Measurements from ENCODE around the gene SAMM50.

Gene SAMM50

GRCh38 chr22:43975041-43975440 lies 19.8 kb downstream of the SAMM50 start:
- ChIA-PET CTCF (interaction anchor here (0.6 to 3.4 kb wide), 3 partner anchors 18 to 194 kb away, joined by 3 to 10 read pairs (median 3); no protein-coding TSS in a partner anchor), POLR2A (no interaction called here)
- H3K9me3 ChIP-seq (ENCODE audit: control extremely low read depth in 1 of 5, control insufficient read depth in 4 of 5, insufficient read depth in 2 of 5, low read depth in 1 of 5, low read length in 4 of 5), result no peaks in the 10 kb centered on the region
- 40% methylated on average over 1 of the region's 4 CpGs for WGBS (ENCODE audit: insufficient coverage)
- H3K27ac ChIP-seq (ENCODE audit: insufficient read depth in 1 of 2, low read depth in 1 of 2, low read length in 2 of 2, poor library complexity in 1 of 2, severe bottlenecking in 2 of 2), result no peak overlapping the region
- no peak for DNase-seq
- peaks cover 13 to 89% (median 71%) of the 10 kb centered on the region in 4 experiments for H3K36me3 ChIP-seq (ENCODE audit: control insufficient read depth in 4 of 4, insufficient read depth in 4 of 4, low read length in 3 of 4)
- H3K27me3 ChIP-seq (replicated peaks in 2 of 5; ENCODE audit: control insufficient read depth in 4 of 5, insufficient read depth in 5 of 5, low read length in 4 of 5), result no peaks in the 10 kb centered on the region
- H3K4me3 ChIP-seq (ENCODE audit: control insufficient read depth in 1 of 7, extremely low read depth in 1 of 7, insufficient read depth in 4 of 7, low read depth in 2 of 7, low read length in 6 of 7), result no peak overlapping the region
- no peaks in the 10 kb centered on the region for H3K4me1 ChIP-seq (ENCODE audit: control extremely low read depth in 1 of 4, control insufficient read depth in 4 of 4, insufficient read depth in 4 of 4, low read length in 3 of 4)

GRCh38 chr22:43976861-43977795 lies 21.9 kb downstream of the SAMM50 start:
- no peak for DNase-seq
- ChIA-PET CTCF (interaction anchor here (0.6 to 3.4 kb wide), 3 partner anchors 16 to 983 kb away, joined by 3 to 12 read pairs (median 10); no protein-coding TSS in a partner anchor), POLR2A (no interaction called here)
- no peaks in the 10 kb centered on the region for H3K4me1 ChIP-seq (ENCODE audit: control extremely low read depth in 1 of 4, control insufficient read depth in 4 of 4, insufficient read depth in 4 of 4, low read length in 3 of 4)
- H3K9me3 ChIP-seq (ENCODE audit: control extremely low read depth in 1 of 5, control insufficient read depth in 4 of 5, insufficient read depth in 2 of 5, low read depth in 1 of 5, low read length in 4 of 5), result no peaks in the 10 kb centered on the region
- no peak overlapping the region for H3K4me3 ChIP-seq (ENCODE audit: control insufficient read depth in 1 of 7, extremely low read depth in 1 of 7, insufficient read depth in 4 of 7, low read depth in 2 of 7, low read length in 6 of 7)
- no peak overlapping the region for H3K27ac ChIP-seq (ENCODE audit: insufficient read depth in 1 of 2, low read depth in 1 of 2, low read length in 2 of 2, poor library complexity in 1 of 2, severe bottlenecking in 2 of 2)
- H3K27me3 ChIP-seq (replicated peaks in 2 of 5; ENCODE audit: control insufficient read depth in 4 of 5, insufficient read depth in 5 of 5, low read length in 4 of 5), result no peaks in the 10 kb centered on the region
- H3K36me3 ChIP-seq (ENCODE audit: control insufficient read depth in 4 of 4, insufficient read depth in 4 of 4, low read length in 3 of 4), result peaks cover 14 to 99% (median 74%) of the 10 kb centered on the region in 4 experiments
- 96% methylated on average over 14 of the region's 19 CpGs for WGBS (ENCODE audit: insufficient coverage)

- H3K36me3 ChIP-seq (ENCODE audit: control insufficient read depth in 4 of 4, insufficient read depth in 4 of 4, low read length in 3 of 4), result peaks cover 13 to 95% (median 72%) of the 10 kb centered on the region in 4 experiments
These were observed 23.3 kb downstream of the SAMM50 start for GRCh38 chr22:43978558-43978957.

GRCh38 chr22:43980579-43980978 lies 25.3 kb downstream of the SAMM50 start:
- Histone ChIP-seq H3K27me3 (replicated peaks in 2 of 5; ENCODE audit: control insufficient read depth in 4 of 5, insufficient read depth in 5 of 5, low read length in 4 of 5) (no peaks in the 10 kb centered on the region), H3K4me1 (ENCODE audit: control extremely low read depth in 1 of 4, control insufficient read depth in 4 of 4, insufficient read depth in 4 of 4, low read length in 3 of 4) (no peaks in the 10 kb centered on the region), H3K4me3 (ENCODE audit: control insufficient read depth in 1 of 7, extremely low read depth in 1 of 7, insufficient read depth in 4 of 7, low read depth in 2 of 7, low read length in 6 of 7) (no peak overlapping the region), H3K36me3 (ENCODE audit: control insufficient read depth in 4 of 4, insufficient read depth in 4 of 4, low read length in 3 of 4) (peaks cover 18 to 89% (median 66%) of the 10 kb centered on the region in 4 experiments), H3K27ac (ENCODE audit: insufficient read depth in 1 of 2, low read depth in 1 of 2, low read length in 2 of 2, poor library complexity in 1 of 2, severe bottlenecking in 2 of 2) (no peak overlapping the region), H3K9me3 (ENCODE audit: control extremely low read depth in 1 of 5, control insufficient read depth in 4 of 5, insufficient read depth in 2 of 5, low read depth in 1 of 5, low read length in 4 of 5) (no peaks in the 10 kb centered on the region)
- POLR2A ChIA-PET, result no interaction called here
- CTCF ChIA-PET, result interaction anchor here (0.8 to 1.5 kb wide), 3 partner anchors 10 to 105 kb away, joined by 3 to 4 read pairs (median 4); no protein-coding TSS in a partner anchor
- WGBS (ENCODE audit: insufficient coverage), result 99% methylated on average over 7 of the region's 7 CpGs
- DNase-seq, result no peak

More at GRCh38 chr22:43978558-43978957, 23.3 kb downstream of the SAMM50 start:
- ChIA-PET CTCF (interaction anchor here (1.0 to 2.9 kb wide), 2 partner anchors 15 to 107 kb away, joined by 3 to 12 read pairs; no protein-coding TSS in a partner anchor), POLR2A (no interaction called here)
- H3K9me3 ChIP-seq (ENCODE audit: control extremely low read depth in 1 of 5, control insufficient read depth in 4 of 5, insufficient read depth in 2 of 5, low read depth in 1 of 5, low read length in 4 of 5), result no peaks in the 10 kb centered on the region
- no peak overlapping the region for H3K4me3 ChIP-seq (ENCODE audit: control insufficient read depth in 1 of 7, extremely low read depth in 1 of 7, insufficient read depth in 4 of 7, low read depth in 2 of 7, low read length in 6 of 7)
- WGBS (ENCODE audit: insufficient coverage), result 100% methylated on average over 3 of the region's 4 CpGs
- no peaks in the 10 kb centered on the region for H3K27me3 ChIP-seq (replicated peaks in 2 of 5; ENCODE audit: control insufficient read depth in 4 of 5, insufficient read depth in 5 of 5, low read length in 4 of 5)
- H3K4me1 ChIP-seq (ENCODE audit: control extremely low read depth in 1 of 4, control insufficient read depth in 4 of 4, insufficient read depth in 4 of 4, low read length in 3 of 4), result no peaks in the 10 kb centered on the region
- H3K27ac ChIP-seq (ENCODE audit: insufficient read depth in 1 of 2, low read depth in 1 of 2, low read length in 2 of 2, poor library complexity in 1 of 2, severe bottlenecking in 2 of 2), result no peak overlapping the region
- no peak for DNase-seq

- WGBS (ENCODE audit: insufficient coverage), result 99% methylated on average over 17 of the region's 17 CpGs
- no peak for DNase-seq
- H3K4me1 ChIP-seq (ENCODE audit: control extremely low read depth in 1 of 4, control insufficient read depth in 4 of 4, insufficient read depth in 4 of 4, low read length in 3 of 4), result no peaks in the 10 kb centered on the region
- no peaks in the 10 kb centered on the region for H3K27me3 ChIP-seq (replicated peaks in 2 of 5; ENCODE audit: control insufficient read depth in 4 of 5, insufficient read depth in 5 of 5, low read length in 4 of 5)
- H3K9me3 ChIP-seq (ENCODE audit: control extremely low read depth in 1 of 5, control insufficient read depth in 4 of 5, insufficient read depth in 2 of 5, low read depth in 1 of 5, low read length in 4 of 5), result no peaks in the 10 kb centered on the region
- ChIA-PET CTCF (interaction anchor here (0.8 to 1.5 kb wide), 3 partner anchors 10 to 105 kb away, joined by 3 to 4 read pairs (median 4); no protein-coding TSS in a partner anchor), POLR2A (no interaction called here)
- peaks cover 18 to 89% (median 63%) of the 10 kb centered on the region in 4 experiments for H3K36me3 ChIP-seq (ENCODE audit: control insufficient read depth in 4 of 4, insufficient read depth in 4 of 4, low read length in 3 of 4)
- no peak overlapping the region for H3K4me3 ChIP-seq (ENCODE audit: control insufficient read depth in 1 of 7, extremely low read depth in 1 of 7, insufficient read depth in 4 of 7, low read depth in 2 of 7, low read length in 6 of 7)
- H3K27ac ChIP-seq (ENCODE audit: insufficient read depth in 1 of 2, low read depth in 1 of 2, low read length in 2 of 2, poor library complexity in 1 of 2, severe bottlenecking in 2 of 2), result no peak overlapping the region
These were observed 25.8 kb downstream of the SAMM50 start for GRCh38 chr22:43980996-43981395.

GRCh38 chr22:43983808-43984207 lies 28.6 kb downstream of the SAMM50 start:
- CTCF ChIA-PET, result interaction anchor here (2.6 kb wide), 1 partner anchor 102 kb away, joined by 8 read pairs; no protein-coding TSS in a partner anchor
- POLR2A ChIA-PET, result no interaction called here
- 100% methylated on average over 15 of the region's 16 CpGs for WGBS (ENCODE audit: insufficient coverage)
- Histone ChIP-seq H3K36me3 (ENCODE audit: control insufficient read depth in 4 of 4, insufficient read depth in 4 of 4, low read length in 3 of 4) (peaks cover 14 to 83% (median 50%) of the 10 kb centered on the region in 4 experiments), H3K4me1 (ENCODE audit: control extremely low read depth in 1 of 4, control insufficient read depth in 4 of 4, insufficient read depth in 4 of 4, low read length in 3 of 4) (no peaks in the 10 kb centered on the region), H3K27ac (ENCODE audit: insufficient read depth in 1 of 2, low read depth in 1 of 2, low read length in 2 of 2, poor library complexity in 1 of 2, severe bottlenecking in 2 of 2) (no peak overlapping the region), H3K4me3 (ENCODE audit: control insufficient read depth in 1 of 7, extremely low read depth in 1 of 7, insufficient read depth in 4 of 7, low read depth in 2 of 7, low read length in 6 of 7) (no peak overlapping the region), H3K27me3 (replicated peaks in 2 of 5; ENCODE audit: control insufficient read depth in 4 of 5, insufficient read depth in 5 of 5, low read length in 4 of 5) (no peaks in the 10 kb centered on the region), H3K9me3 (ENCODE audit: control extremely low read depth in 1 of 5, control insufficient read depth in 4 of 5, insufficient read depth in 2 of 5, low read depth in 1 of 5, low read length in 4 of 5) (no peaks in the 10 kb centered on the region)
- DNase-seq, result no peak

GRCh38 chr22:43985532-43985931 lies 30.3 kb downstream of the SAMM50 start:
- 86% methylated on average over 5 of the region's 12 CpGs for WGBS (ENCODE audit: insufficient coverage)
- Histone ChIP-seq H3K4me3 (ENCODE audit: control insufficient read depth in 1 of 7, extremely low read depth in 1 of 7, insufficient read depth in 4 of 7, low read depth in 2 of 7, low read length in 6 of 7) (no peak overlapping the region), H3K27ac (ENCODE audit: insufficient read depth in 1 of 2, low read depth in 1 of 2, low read length in 2 of 2, poor library complexity in 1 of 2, severe bottlenecking in 2 of 2) (no peak overlapping the region), H3K36me3 (ENCODE audit: control insufficient read depth in 4 of 4, insufficient read depth in 4 of 4, low read length in 3 of 4) (peaks cover 20 to 81% (median 52%) of the 10 kb centered on the region in 4 experiments), H3K4me1 (ENCODE audit: control extremely low read depth in 1 of 4, control insufficient read depth in 4 of 4, insufficient read depth in 4 of 4, low read length in 3 of 4) (no peaks in the 10 kb centered on the region), H3K27me3 (replicated peaks in 2 of 5; ENCODE audit: control insufficient read depth in 4 of 5, insufficient read depth in 5 of 5, low read length in 4 of 5) (no peaks in the 10 kb centered on the region), H3K9me3 (ENCODE audit: control extremely low read depth in 1 of 5, control insufficient read depth in 4 of 5, insufficient read depth in 2 of 5, low read depth in 1 of 5, low read length in 4 of 5) (no peaks in the 10 kb centered on the region)
- no peak for DNase-seq
- POLR2A ChIA-PET, result interaction anchor here (0.7 kb wide), 1 partner anchor 605 kb away, joined by 4 read pairs; no protein-coding TSS in a partner anchor
- CTCF ChIA-PET, result interaction anchor here (0.8 to 12.5 kb wide), 4 partner anchors 9 to 681 kb away, joined by 3 to 328 read pairs (median 4); no protein-coding TSS in a partner anchor

Measured in common myeloid progenitor, CD34-positive (primary cell).